HCT116 (cell line): ENCODE results near the gene ANKIB1. TPM values are rescaled to one million over a fixed set of nuclear protein-coding genes. Genes with fewer than 3 reads are reported as not detected.

Experiments used
- ATAC-seq: fragments of 200-7000 bp; cut with Tn5 transposase; 2 replicates; pipeline ENCODE4 v1.9.1; 2020; ENCODE audit warnings: mild to moderate bottlenecking, moderate library complexity
- BruUV-seq: library from RNA; stranded (reverse); fragments of 400-500 nt; replicated peaks from 2 replicates; lab custom pipeline; 2021; lab: Mats Ljungman, UMichigan
- CTCF ChIA-PET: fragments of 300-600 bp; sonication (Branson Sonifier 250); formaldehyde crosslinking; loops from one replicate; lab custom pipeline; 2021; ENCODE audit warnings: antibody characterized with exemption; lab: Charles Lee
- POLR2A ChIA-PET: fragments of 300-600, 350-600 bp; sonication (Branson Sonifier 250); formaldehyde crosslinking; loops from one replicate; lab custom pipeline; 2021; ENCODE audit warnings: antibody characterized with exemption; lab: Charles Lee
- RAD21 ChIA-PET, 2 experiments: fragments of 300-600 bp; sonication (Branson Sonifier 250); formaldehyde crosslinking; loops; one replicate each; lab custom pipeline; 2023; ENCODE audit warnings: low total read pairs in 2 of 2; ENCODE audit not compliant: uncharacterized antibody in 2 of 2, unreplicated experiment in 2 of 2, low non-redundant PET in 1 of 2; lab: Charles Lee
- DNase-seq: peaks from one replicate; pipeline ENCODE4 v3.0.0-alpha.2; 2010; ENCODE audit warnings: low read depth, low spot score
- H2AFZ ChIP-seq: fragments of 200-600 bp; shearing (Covaris generic), sonication (generic); 2 replicates; pipeline ENCODE4 v1.6.1; 2017; ENCODE audit warnings: low read depth, mixed run types, mixed read lengths, antibody characterized with exemption, low read length; ENCODE audit not compliant: poor library complexity, severe bottlenecking
- H3K27ac ChIP-seq: 2 replicates; pipeline ENCODE4 v1.5.1; 2012; ENCODE audit warnings: low read depth, low read length
- H3K27me3 ChIP-seq: fragments of 200-600 bp; sonication (generic); 2 replicates; pipeline ENCODE4 v1.6.1; 2016; ENCODE audit warnings: mixed run types, low read length, mixed read lengths; ENCODE audit not compliant: insufficient read depth
- H3K36me3 ChIP-seq, 2 experiments: fragments of 200-500 bp in 1 of 2; fragments of 200-600 bp in 1 of 2; sonication (Bioruptor generic) in 1 of 2; sonication (generic) in 1 of 2; 2 replicates each; pipeline versions ENCODE4 v1.5.1 to v1.6.1; 2014 to 2016; ENCODE audit warnings: low read length in 2 of 2, inconsistent platforms in 1 of 2, mixed read lengths in 1 of 2, mixed run types in 1 of 2; ENCODE audit not compliant: insufficient read depth in 2 of 2, control insufficient read depth in 1 of 2
- H3K4me1 ChIP-seq, 2 experiments: fragments of 200-600 bp in 1 of 2; sonication (generic) in 1 of 2; 2 replicates each; pipeline versions ENCODE4 v1.5.1 to v1.6.1; 2012 to 2017; ENCODE audit warnings: low read length in 2 of 2, inconsistent platforms in 1 of 2, mild to moderate bottlenecking in 1 of 2, mixed read lengths in 1 of 2, mixed run types in 1 of 2, moderate library complexity in 1 of 2; ENCODE audit not compliant: insufficient read depth in 2 of 2, control insufficient read depth in 1 of 2
- H3K4me2 ChIP-seq: fragments of 200-600 bp; sonication (generic); 2 replicates; pipeline ENCODE4 v1.6.1; 2017; ENCODE audit warnings: mixed run types, low read length, mixed read lengths
- H3K4me3 ChIP-seq, 2 experiments: fragments of 200-600 bp in 1 of 2; sonication (generic) in 1 of 2; replicated peaks in 1 of 2; 2 replicates each; pipeline ENCODE4 v1.5.1; 2011 to 2016; ENCODE audit warnings: low read length in 2 of 2, control low read depth in 1 of 2, low read depth in 1 of 2, mild to moderate bottlenecking in 1 of 2, mixed read lengths in 1 of 2, mixed run types in 1 of 2
- H3K79me2 ChIP-seq: fragments of 200-600 bp; sonication (generic); 2 replicates; pipeline ENCODE4 v1.6.1; 2017; ENCODE audit warnings: mild to moderate bottlenecking, mixed run types, low read length, moderate library complexity, mixed read lengths; ENCODE audit not compliant: insufficient read depth
- H3K9ac ChIP-seq: fragments of 200-600 bp; sonication (generic); 2 replicates; pipeline ENCODE4 v1.6.1; 2016; ENCODE audit warnings: low read length, mixed read lengths
- H3K9me2 ChIP-seq: fragments of 200-600 bp; sonication (generic), shearing (Covaris generic); 2 replicates; pipeline ENCODE4 v1.6.1; 2017; ENCODE audit warnings: mixed run types, mild to moderate bottlenecking, moderate library complexity; ENCODE audit not compliant: insufficient read depth
- H3K9me3 ChIP-seq, 2 experiments: fragments of 200-500 bp in 1 of 2; fragments of 200-600 bp in 1 of 2; sonication (Bioruptor generic) in 1 of 2; sonication (generic) in 1 of 2; 2 replicates each; pipeline ENCODE4 v1.6.1; 2014 to 2017; ENCODE audit warnings: low read length in 2 of 2, mixed read lengths in 2 of 2, inconsistent platforms in 1 of 2, low read depth in 1 of 2, mild to moderate bottlenecking in 1 of 2, mixed run types in 1 of 2, moderate library complexity in 1 of 2; ENCODE audit not compliant: control insufficient read depth in 1 of 2, insufficient read depth in 1 of 2
- H4K20me1 ChIP-seq: fragments of 200-600 bp; sonication (generic), shearing (Covaris generic); 2 replicates; pipeline ENCODE4 v1.6.1; 2017; ENCODE audit warnings: mixed run types, mild to moderate bottlenecking, moderate library complexity; ENCODE audit not compliant: insufficient read depth
- EGR1 ChIP-seq: IDR thresholded peaks from 2 replicates; pipeline ENCODE4 v1.6.1; 2012; ENCODE audit warnings: low read depth
- EZH2 ChIP-seq: fragments of 200-600 bp; sonication (generic); IDR thresholded peaks from 2 replicates; pipeline ENCODE4 v1.6.1; 2017; ENCODE audit warnings: antibody characterized with exemption, mixed run types
- EZH2phosphoT487 ChIP-seq: fragments of 200-600 bp; IDR thresholded peaks from 2 replicates; pipeline ENCODE4 v1.6.1; 2018; ENCODE audit warnings: antibody characterized with exemption, borderline replicate concordance
- FOSL1 ChIP-seq: IDR thresholded peaks from 2 replicates; pipeline ENCODE4 v1.6.1; 2012; ENCODE audit warnings: low read depth
- JUND ChIP-seq: IDR thresholded peaks from 2 replicates; pipeline ENCODE4 v1.6.1; 2012
- POLR2A ChIP-seq: IDR thresholded peaks from 2 replicates; pipeline ENCODE4 v1.7.0; 2011; ENCODE audit warnings: borderline replicate concordance; ENCODE audit not compliant: insufficient read depth, insufficient read length; ENCODE audit errors: extremely low read depth
- POLR2AphosphoS5 ChIP-seq: IDR thresholded peaks from 2 replicates; pipeline ENCODE4 v1.6.1; 2011; ENCODE audit warnings: mild to moderate bottlenecking, low read depth, low read length, moderate library complexity
- RAD21 ChIP-seq: IDR thresholded peaks from 2 replicates; pipeline ENCODE4 v1.6.1; 2012; ENCODE audit warnings: low read depth, mild to moderate bottlenecking
- SIN3A ChIP-seq: IDR thresholded peaks from 2 replicates; pipeline ENCODE4 v1.6.1; 2012; ENCODE audit warnings: low read depth
- SP1 ChIP-seq: IDR thresholded peaks from 2 replicates; pipeline ENCODE4 v1.6.1; 2012; ENCODE audit warnings: low read depth
- SRF ChIP-seq: IDR thresholded peaks from 2 replicates; pipeline ENCODE4 v1.6.1; 2012; ENCODE audit warnings: low read depth
- YY1 ChIP-seq: IDR thresholded peaks from 2 replicates; pipeline ENCODE4 v1.6.1; 2011; ENCODE audit warnings: low read length, low read depth, moderate library complexity, mild to moderate bottlenecking; ENCODE audit not compliant: insufficient replicate concordance; ENCODE audit errors: extremely low read depth
- ZNF274 ChIP-seq: fragments of 200-500 bp; sonication (Bioruptor generic); IDR thresholded peaks from 2 replicates; pipeline ENCODE4 v1.6.1; 2014; ENCODE audit warnings: mild to moderate bottlenecking, low read depth, low read length, inconsistent platforms
- intact Hi-C: fragments of 100-400 bp; cut with micrococcal nuclease; formaldehyde crosslinking; loops from 2 replicates; pipeline ENCODE4 v1.10.0; 2022
- total RNA-seq: library from RNA; stranded (reverse); gene quantifications from one replicate; pipeline ENCODE4 v1.2.1, GENCODE V29; 2021; ENCODE audit not compliant: unreplicated experiment
- TF ChIP-seq, protein P1 (sequence below): IDR thresholded peaks from 2 replicates; pipeline ENCODE4 v1.6.1; 2012; ENCODE audit warnings: low read depth
- TF ChIP-seq, protein P2 (sequence below): IDR thresholded peaks from 2 replicates; pipeline ENCODE4 v1.6.1; 2011; ENCODE audit warnings: mild to moderate bottlenecking, low read length, moderate library complexity; ENCODE audit not compliant: insufficient replicate concordance; ENCODE audit errors: extremely low read depth
- TF ChIP-seq, protein P3 (sequence below): IDR thresholded peaks from 2 replicates; pipeline ENCODE4 v1.6.1; 2012
- TF ChIP-seq, protein P4 (sequence below), 3 experiments: fragments of 200-600 bp in 1 of 3; sonication (generic) in 1 of 3; IDR thresholded peaks in 2 of 3; conservative IDR thresholded peaks in 1 of 3; 2 replicates each; pipeline ENCODE4 v1.5.1; 2012 to 2017; ENCODE audit warnings: low read depth in 2 of 3, low read length in 2 of 3, antibody characterized with exemption in 1 of 3, borderline replicate concordance in 1 of 3, control low read depth in 1 of 3, mild to moderate bottlenecking in 1 of 3, mixed read lengths in 1 of 3, mixed run types in 1 of 3, moderate library complexity in 1 of 3; ENCODE audit not compliant: insufficient read depth in 1 of 3

ANKIB1 gene
- total RNA-seq, 1 experiment from 2014 or later, result 41.2 TPM

DNA sequence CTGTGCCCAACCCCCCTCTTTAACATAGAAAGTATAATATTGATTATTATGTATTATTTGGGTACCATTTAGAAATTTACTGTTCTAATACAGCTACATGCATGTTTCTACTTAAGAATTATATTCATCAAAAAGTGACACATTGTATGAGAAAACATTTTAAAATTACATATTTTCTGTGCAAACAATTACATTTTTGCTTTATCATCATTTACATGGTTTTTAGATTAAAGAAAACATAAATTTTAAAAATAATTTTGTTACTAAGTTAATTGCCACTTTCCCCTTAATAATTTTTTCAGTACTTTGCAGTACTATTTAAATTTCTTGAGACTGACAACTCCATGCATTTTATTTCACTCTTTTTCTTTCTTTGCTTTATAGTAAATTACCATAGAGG, 106.2 kb downstream of the ANKIB1 start:
- Histone ChIP-seq H4K20me1 (no peaks in the 10 kb centered on the region), H3K36me3 (peaks cover 0 to 4% of the 10 kb centered on the region in 2 experiments; a peak in 2 of 4 replicates), H3K4me2 (no peak overlapping the region), H3K27me3 (no peaks in the 10 kb centered on the region), H3K79me2 (no peaks in the 10 kb centered on the region), H3K27ac (no peak overlapping the region), H2AFZ (no peak overlapping the region), H3K4me1 (no peaks in the 10 kb centered on the region), H3K9me3 (no peaks in the 10 kb centered on the region), H3K4me3 (no peak overlapping the region), H3K9ac (no peak overlapping the region), H3K9me2 (no peaks in the 10 kb centered on the region)
- POLR2A ChIA-PET, result no interaction called here
- RAD21 ChIA-PET, result no interaction called here
- ATAC-seq (no peak), DNase-seq (no peak)
- CTCF ChIA-PET, result no interaction called here
- intact Hi-C loops, result no loop called here
- TF ChIP-seq YY1 (no peak), JUND (no peak), POLR2AphosphoS5 (no peak), EGR1 (no peak), FOSL1 (no peak), RAD21 (no peak), SRF (no peak), SP1 (no peak), EZH2 (no peak), SIN3A (no peak), ZNF274 (no peak), POLR2A (no peak), EZH2phosphoT487 (no peak)
- TF ChIP-seq, protein P1, sequence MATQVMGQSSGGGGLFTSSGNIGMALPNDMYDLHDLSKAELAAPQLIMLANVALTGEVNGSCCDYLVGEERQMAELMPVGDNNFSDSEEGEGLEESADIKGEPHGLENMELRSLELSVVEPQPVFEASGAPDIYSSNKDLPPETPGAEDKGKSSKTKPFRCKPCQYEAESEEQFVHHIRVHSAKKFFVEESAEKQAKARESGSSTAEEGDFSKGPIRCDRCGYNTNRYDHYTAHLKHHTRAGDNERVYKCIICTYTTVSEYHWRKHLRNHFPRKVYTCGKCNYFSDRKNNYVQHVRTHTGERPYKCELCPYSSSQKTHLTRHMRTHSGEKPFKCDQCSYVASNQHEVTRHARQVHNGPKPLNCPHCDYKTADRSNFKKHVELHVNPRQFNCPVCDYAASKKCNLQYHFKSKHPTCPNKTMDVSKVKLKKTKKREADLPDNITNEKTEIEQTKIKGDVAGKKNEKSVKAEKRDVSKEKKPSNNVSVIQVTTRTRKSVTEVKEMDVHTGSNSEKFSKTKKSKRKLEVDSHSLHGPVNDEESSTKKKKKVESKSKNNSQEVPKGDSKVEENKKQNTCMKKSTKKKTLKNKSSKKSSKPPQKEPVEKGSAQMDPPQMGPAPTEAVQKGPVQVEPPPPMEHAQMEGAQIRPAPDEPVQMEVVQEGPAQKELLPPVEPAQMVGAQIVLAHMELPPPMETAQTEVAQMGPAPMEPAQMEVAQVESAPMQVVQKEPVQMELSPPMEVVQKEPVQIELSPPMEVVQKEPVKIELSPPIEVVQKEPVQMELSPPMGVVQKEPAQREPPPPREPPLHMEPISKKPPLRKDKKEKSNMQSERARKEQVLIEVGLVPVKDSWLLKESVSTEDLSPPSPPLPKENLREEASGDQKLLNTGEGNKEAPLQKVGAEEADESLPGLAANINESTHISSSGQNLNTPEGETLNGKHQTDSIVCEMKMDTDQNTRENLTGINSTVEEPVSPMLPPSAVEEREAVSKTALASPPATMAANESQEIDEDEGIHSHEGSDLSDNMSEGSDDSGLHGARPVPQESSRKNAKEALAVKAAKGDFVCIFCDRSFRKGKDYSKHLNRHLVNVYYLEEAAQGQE, result no peak
- TF ChIP-seq, protein P2, sequence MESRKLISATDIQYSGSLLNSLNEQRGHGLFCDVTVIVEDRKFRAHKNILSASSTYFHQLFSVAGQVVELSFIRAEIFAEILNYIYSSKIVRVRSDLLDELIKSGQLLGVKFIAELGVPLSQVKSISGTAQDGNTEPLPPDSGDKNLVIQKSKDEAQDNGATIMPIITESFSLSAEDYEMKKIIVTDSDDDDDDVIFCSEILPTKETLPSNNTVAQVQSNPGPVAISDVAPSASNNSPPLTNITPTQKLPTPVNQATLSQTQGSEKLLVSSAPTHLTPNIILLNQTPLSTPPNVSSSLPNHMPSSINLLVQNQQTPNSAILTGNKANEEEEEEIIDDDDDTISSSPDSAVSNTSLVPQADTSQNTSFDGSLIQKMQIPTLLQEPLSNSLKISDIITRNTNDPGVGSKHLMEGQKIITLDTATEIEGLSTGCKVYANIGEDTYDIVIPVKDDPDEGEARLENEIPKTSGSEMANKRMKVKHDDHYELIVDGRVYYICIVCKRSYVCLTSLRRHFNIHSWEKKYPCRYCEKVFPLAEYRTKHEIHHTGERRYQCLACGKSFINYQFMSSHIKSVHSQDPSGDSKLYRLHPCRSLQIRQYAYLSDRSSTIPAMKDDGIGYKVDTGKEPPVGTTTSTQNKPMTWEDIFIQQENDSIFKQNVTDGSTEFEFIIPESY, result no peak
- TF ChIP-seq, protein P3, sequence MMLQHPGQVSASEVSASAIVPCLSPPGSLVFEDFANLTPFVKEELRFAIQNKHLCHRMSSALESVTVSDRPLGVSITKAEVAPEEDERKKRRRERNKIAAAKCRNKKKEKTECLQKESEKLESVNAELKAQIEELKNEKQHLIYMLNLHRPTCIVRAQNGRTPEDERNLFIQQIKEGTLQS, result no peak
- TF ChIP-seq, protein P4, sequence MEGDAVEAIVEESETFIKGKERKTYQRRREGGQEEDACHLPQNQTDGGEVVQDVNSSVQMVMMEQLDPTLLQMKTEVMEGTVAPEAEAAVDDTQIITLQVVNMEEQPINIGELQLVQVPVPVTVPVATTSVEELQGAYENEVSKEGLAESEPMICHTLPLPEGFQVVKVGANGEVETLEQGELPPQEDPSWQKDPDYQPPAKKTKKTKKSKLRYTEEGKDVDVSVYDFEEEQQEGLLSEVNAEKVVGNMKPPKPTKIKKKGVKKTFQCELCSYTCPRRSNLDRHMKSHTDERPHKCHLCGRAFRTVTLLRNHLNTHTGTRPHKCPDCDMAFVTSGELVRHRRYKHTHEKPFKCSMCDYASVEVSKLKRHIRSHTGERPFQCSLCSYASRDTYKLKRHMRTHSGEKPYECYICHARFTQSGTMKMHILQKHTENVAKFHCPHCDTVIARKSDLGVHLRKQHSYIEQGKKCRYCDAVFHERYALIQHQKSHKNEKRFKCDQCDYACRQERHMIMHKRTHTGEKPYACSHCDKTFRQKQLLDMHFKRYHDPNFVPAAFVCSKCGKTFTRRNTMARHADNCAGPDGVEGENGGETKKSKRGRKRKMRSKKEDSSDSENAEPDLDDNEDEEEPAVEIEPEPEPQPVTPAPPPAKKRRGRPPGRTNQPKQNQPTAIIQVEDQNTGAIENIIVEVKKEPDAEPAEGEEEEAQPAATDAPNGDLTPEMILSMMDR (IDR thresholded peaks at IDR 0.05 in 2 of 3, conservative IDR thresholded peaks at IDR 0.05 in 1 of 3; ENCODE audit: borderline replicate concordance in 1 of 3, insufficient read depth in 1 of 3, low read depth in 2 of 3, low read length in 2 of 3), result no peak
- BruUV-seq, result no TSS peak
